Measurements from ENCODE around the gene CGGBP1.

- TF ChIP-seq POLR2A (IDR thresholded peaks at IDR 0.05) (no peak), CTCF (IDR thresholded peaks at IDR 0.05) (peak; percentile 40 to 46 (median 44))
Measured at GRCh38 chr3:88003115-88003755, 55.6 kb downstream of the CGGBP1 start.
